H9 (cell line): ENCODE results near the gene TERT. TPM values are rescaled to one million over a fixed set of nuclear protein-coding genes. Genes with fewer than 3 reads are reported as not detected.

ENCODE experiments used
- DNase-seq: peaks from one replicate; pipeline ENCODE4 v3.0.0-alpha.2; 2017
- H2AFZ ChIP-seq: one replicate; pipeline ENCODE4 v1.6.1; 2013; ENCODE audit warnings: mild to moderate bottlenecking, low read length, control low read depth, moderate library complexity
- H2AK5ac ChIP-seq: 2 replicates; pipeline ENCODE4 v1.6.1; 2013; ENCODE audit warnings: low read length, control low read depth, mixed read lengths; ENCODE audit not compliant: insufficient read length
- H2BK120ac ChIP-seq: one replicate; pipeline ENCODE4 v1.6.1; 2013; ENCODE audit warnings: low read depth, mild to moderate bottlenecking, low read length, control low read depth, inconsistent platforms; ENCODE audit not compliant: poor library complexity, severe bottlenecking
- H2BK12ac ChIP-seq: 2 replicates; pipeline ENCODE4 v1.6.1; 2013; ENCODE audit warnings: low read length, control low read depth, mixed read lengths, low read depth; ENCODE audit not compliant: insufficient read length
- H2BK15ac ChIP-seq: 2 replicates; pipeline ENCODE4 v1.6.1; 2013; ENCODE audit warnings: low read depth, low read length, control low read depth
- H2BK20ac ChIP-seq: one replicate; pipeline ENCODE4 v1.6.1; 2013; ENCODE audit warnings: low read depth, mild to moderate bottlenecking, low read length, control low read depth, inconsistent platforms; ENCODE audit not compliant: poor library complexity, severe bottlenecking
- H2BK5ac ChIP-seq: 2 replicates; pipeline ENCODE4 v1.6.1; 2013; ENCODE audit warnings: low read length, control low read depth, mixed read lengths; ENCODE audit not compliant: insufficient read length
- H3K14ac ChIP-seq: 2 replicates; pipeline ENCODE4 v1.6.1; 2013; ENCODE audit warnings: low read length, control low read depth; ENCODE audit not compliant: insufficient read depth
- H3K18ac ChIP-seq: 2 replicates; pipeline ENCODE4 v1.6.1; 2013; ENCODE audit warnings: low read depth, mild to moderate bottlenecking, mixed read lengths, low read length, control low read depth; ENCODE audit not compliant: insufficient read length
- H3K23ac ChIP-seq: 2 replicates; pipeline ENCODE4 v1.6.1; 2013; ENCODE audit warnings: low read length, control low read depth, mixed read lengths, low read depth; ENCODE audit not compliant: insufficient read length
- H3K23me2 ChIP-seq: 2 replicates; pipeline ENCODE4 v1.6.1; 2013; ENCODE audit warnings: low read depth, mild to moderate bottlenecking, mixed read lengths, low read length, control low read depth; ENCODE audit not compliant: insufficient read length, poor library complexity, severe bottlenecking
- H3K27ac ChIP-seq: 2 replicates; pipeline ENCODE4 v1.5.1; 2013; ENCODE audit warnings: low read length, control low read depth, mixed read lengths, low read depth; ENCODE audit not compliant: insufficient read length
- H3K27me3 ChIP-seq: 2 replicates; pipeline ENCODE4 v1.6.1; 2013; ENCODE audit warnings: low read length, control low read depth, inconsistent platforms; ENCODE audit not compliant: insufficient read depth
- H3K4ac ChIP-seq: 2 replicates; pipeline ENCODE4 v1.6.1; 2013; ENCODE audit warnings: low read depth, mild to moderate bottlenecking, control low read depth, inconsistent platforms, low read length, moderate library complexity
- H3K4me1 ChIP-seq: 2 replicates; pipeline ENCODE4 v1.6.1; 2013; ENCODE audit warnings: low read length, control low read depth, inconsistent platforms; ENCODE audit not compliant: insufficient read depth
- H3K4me2 ChIP-seq: 2 replicates; pipeline ENCODE4 v1.6.1; 2013; ENCODE audit warnings: low read length, control low read depth, mixed read lengths; ENCODE audit not compliant: insufficient read length, insufficient read depth
- H3K56ac ChIP-seq: 2 replicates; pipeline ENCODE4 v1.6.1; 2013; ENCODE audit warnings: low read depth, mild to moderate bottlenecking, mixed read lengths, low read length, control low read depth; ENCODE audit not compliant: insufficient read length
- H3K79me1 ChIP-seq: 2 replicates; pipeline ENCODE4 v1.6.1; 2013; ENCODE audit warnings: low read depth, mild to moderate bottlenecking, moderate library complexity, low read length, control low read depth, inconsistent platforms; ENCODE audit not compliant: insufficient read depth, poor library complexity, severe bottlenecking
- H3K79me2 ChIP-seq: 2 replicates; pipeline ENCODE4 v1.6.1; 2013; ENCODE audit warnings: low read length, control low read depth, inconsistent platforms; ENCODE audit not compliant: insufficient read depth
- H3K9ac ChIP-seq: 2 replicates; pipeline ENCODE4 v1.6.1; 2013; ENCODE audit warnings: low read length, control low read depth, mixed read lengths; ENCODE audit not compliant: insufficient read length; ENCODE audit errors: extremely low read depth
- H3K9me3 ChIP-seq: one replicate; pipeline ENCODE4 v1.6.1; 2013; ENCODE audit warnings: low read depth, low read length, inconsistent platforms; ENCODE audit not compliant: control insufficient read depth
- H3T11ph ChIP-seq: one replicate; pipeline ENCODE4 v1.6.1; 2013; ENCODE audit warnings: mild to moderate bottlenecking, low read length, control low read depth, inconsistent platforms
- H4K20me1 ChIP-seq: one replicate; pipeline ENCODE4 v1.6.1; 2013; ENCODE audit not compliant: control insufficient read depth, insufficient read length, insufficient read depth
- H4K5ac ChIP-seq: 2 replicates; pipeline ENCODE4 v1.6.1; 2013; ENCODE audit warnings: low read depth, mild to moderate bottlenecking, mixed read lengths, low read length, control low read depth; ENCODE audit not compliant: insufficient read length
- H4K8ac ChIP-seq: replicated peaks from 2 replicates; pipeline ENCODE4 v1.6.1; 2013; ENCODE audit warnings: low read length, control low read depth, mixed read lengths, low read depth; ENCODE audit not compliant: insufficient read length
- H4K91ac ChIP-seq: 2 replicates; pipeline ENCODE4 v1.6.1; 2013; ENCODE audit warnings: low read depth, mild to moderate bottlenecking, moderate library complexity, mixed read lengths, low read length, control low read depth; ENCODE audit not compliant: insufficient read length
- H3K27ac Mint-ChIP-seq, 3 experiments: 2 replicates in 2 of 3; 3 replicates in 1 of 3; pipeline ENCODE4 v1.8.0; 2020 to 2021; ENCODE audit warnings: mixed read lengths in 3 of 3, mild to moderate bottlenecking in 1 of 3, moderate library complexity in 1 of 3
- H3K27me3 Mint-ChIP-seq: 2 replicates; pipeline ENCODE4 v1.8.0; 2021; ENCODE audit warnings: low read depth, mild to moderate bottlenecking, moderate library complexity, mixed read lengths
- H3K36me3 Mint-ChIP-seq, 3 experiments: 2 replicates in 2 of 3; 3 replicates in 1 of 3; pipeline ENCODE4 v1.8.0; 2020 to 2021; ENCODE audit warnings: low read depth in 3 of 3, mixed read lengths in 3 of 3; ENCODE audit not compliant: insufficient read depth in 1 of 3
- H3K4me1 Mint-ChIP-seq, 2 experiments: 2 replicates each; pipeline ENCODE4 v1.8.0; 2020; ENCODE audit warnings: mixed read lengths in 2 of 2
- H3K4me3 Mint-ChIP-seq, 2 experiments: 2 replicates in 1 of 2; 3 replicates in 1 of 2; pipeline ENCODE4 v1.8.0; 2020 to 2021; ENCODE audit warnings: mild to moderate bottlenecking in 2 of 2, mixed read lengths in 2 of 2, moderate library complexity in 1 of 2
- H3K9me3 Mint-ChIP-seq, 2 experiments: 2 replicates in 1 of 2; 3 replicates in 1 of 2; pipeline ENCODE4 v1.8.0; 2020; ENCODE audit warnings: mild to moderate bottlenecking in 2 of 2, mixed read lengths in 2 of 2, moderate library complexity in 1 of 2
- CTCF ChIP-seq: fragments of 200-600 bp; sonication (generic); conservative IDR thresholded peaks from 3 replicates; pipeline ENCODE4 v1.8.0; 2021; ENCODE audit warnings: antibody characterized with exemption, mild to moderate bottlenecking
- WGBS: extraction: QIAGEN DNeasy Blood & Tissue Kit; methylation state at CpG from one replicate; pipeline ENCODE4 v1.1.7; 2013; ENCODE audit warnings: missing lambda C conversion rate, low lambda C conversion rate, mixed read lengths; ENCODE audit not compliant: insufficient read length; ENCODE audit errors: extremely low coverage; 5-methylcytosine and 5-hydroxymethylcytosine counted together
- total RNA-seq: library from RNA; stranded (reverse); gene quantifications from 2 replicates; pipeline ENCODE4 v1.2.1, GENCODE V29; 2021

Gene TERT
- total RNA-seq, 1 experiment from 2014 or later: 15.5 TPM

DNA sequence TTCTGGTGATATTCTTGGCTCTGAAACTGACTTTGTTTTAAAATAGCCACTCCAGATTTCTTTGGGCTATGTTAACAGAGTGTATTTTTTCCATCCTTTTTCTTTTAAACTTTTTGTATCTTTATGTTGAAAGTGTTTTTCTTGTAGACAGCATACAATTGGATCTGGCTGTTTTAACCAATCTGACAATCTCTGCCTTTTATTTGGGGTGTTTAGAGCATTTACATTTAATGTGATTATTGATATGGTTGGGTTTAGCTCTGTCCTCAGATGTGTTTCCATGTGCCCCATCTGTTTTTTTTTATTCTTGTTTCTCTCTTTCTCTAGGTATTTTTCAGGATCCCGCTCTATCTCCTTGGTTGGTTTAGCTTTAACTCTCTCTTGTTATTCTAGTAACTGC is 59.0 kb downstream of the TERT start:
- no peak for TF ChIP-seq CTCF
- Histone ChIP-seq H3K4ac (no peak overlapping the region), H3K23ac (no peak overlapping the region), H3K23me2 (no peaks in the 10 kb centered on the region), H2BK20ac (no peak overlapping the region), H2BK12ac (no peak overlapping the region), H2BK15ac (no peak overlapping the region), H3K9me3 (no peaks in the 10 kb centered on the region), H2AK5ac (no peak overlapping the region), H2BK5ac (no peak overlapping the region), H4K8ac (no peak overlapping the region), H2AFZ (no peak overlapping the region), H3K79me2 (no peaks in the 10 kb centered on the region), H3K14ac (no peak overlapping the region), H3K27ac (no peak overlapping the region), H3K79me1 (no peaks in the 10 kb centered on the region), H3K27me3 (no peaks in the 10 kb centered on the region), H2BK120ac (no peak overlapping the region), H3K4me1 (no peaks in the 10 kb centered on the region), H3T11ph (no peak overlapping the region), H3K18ac (no peak overlapping the region), H4K5ac (no peak overlapping the region), H3K4me2 (no peak overlapping the region), H3K56ac (no peak overlapping the region), H3K9ac (no peak overlapping the region), H4K20me1 (no peaks in the 10 kb centered on the region), H4K91ac (no peak overlapping the region)
- Mint-ChIP-seq H3K4me1 (no peaks in the 10 kb centered on the region), H3K27me3 (peaks cover 3% of the 10 kb centered on the region; the same call in 1 of the 2 replicates), H3K4me3 (no peak overlapping the region), H3K36me3 (peaks cover 0 to 2% (median 0%) of the 10 kb centered on the region in 3 experiments; a peak in 1 of 7 replicates), H3K9me3 (peaks cover 11 to 12% of the 10 kb centered on the region in 2 experiments), H3K27ac (no peak overlapping the region)
- no peak for DNase-seq
- WGBS: no CpG with 5 or more reads among the region's 1 CpG
